WI38 (cell line): Measurements from ENCODE around the gene HSPA9.

ENCODE experiments used
- H3K4me3 ChIP-seq: 2 replicates; pipeline ENCODE4 v1.5.1; 2011; ENCODE audit warnings: low read depth, mild to moderate bottlenecking, control low read depth, low read length
- CTCF ChIP-seq: IDR thresholded peaks from 2 replicates; pipeline ENCODE4 v1.5.1; 2012; ENCODE audit warnings: low read depth, mild to moderate bottlenecking, control low read depth, low read length

HSPA9 gene

GRCh38 chr5:138594305-138595058 is 19.3 kb upstream of the HSPA9 start:
- no peak for TF ChIP-seq CTCF
- H3K4me3 ChIP-seq = no peak overlapping the region

- no peak for TF ChIP-seq CTCF
- no peak overlapping the region for H3K4me3 ChIP-seq
Observed at GRCh38 chr5:138588013-138588788, 13.0 kb upstream of the HSPA9 start.

- H3K4me3 ChIP-seq = no peak overlapping the region
- no peak for TF ChIP-seq CTCF
Observed at GRCh38 chr5:138585157-138585556, 10.0 kb upstream of the HSPA9 start.

GRCh38 chr5:138583984-138584637 is 8.9 kb upstream of the HSPA9 start:
- TF ChIP-seq CTCF = no peak

GRCh38 chr5:138582959-138583358 is 7.8 kb upstream of the HSPA9 start:
- H3K4me3 ChIP-seq = no peak overlapping the region
- no peak for TF ChIP-seq CTCF

More at GRCh38 chr5:138583984-138584637, 8.9 kb upstream of the HSPA9 start:
- no peak overlapping the region for H3K4me3 ChIP-seq

- H3K4me3 ChIP-seq = no peak overlapping the region
- no peak for TF ChIP-seq CTCF
Observed at GRCh38 chr5:138580777-138581176, 5.6 kb upstream of the HSPA9 start.
